ENCODE results near the gene C19orf81. TPM values are rescaled to one million over a fixed set of nuclear protein-coding genes. Genes with fewer than 3 reads are reported as not detected.

C19orf81 gene
- total and polyA plus RNA-seq, 2 of the 8 experiments (the other 6 are each of a cell fraction or from before 2014, with no cell fraction given): 11.7 to 13.0 TPM

DNA sequence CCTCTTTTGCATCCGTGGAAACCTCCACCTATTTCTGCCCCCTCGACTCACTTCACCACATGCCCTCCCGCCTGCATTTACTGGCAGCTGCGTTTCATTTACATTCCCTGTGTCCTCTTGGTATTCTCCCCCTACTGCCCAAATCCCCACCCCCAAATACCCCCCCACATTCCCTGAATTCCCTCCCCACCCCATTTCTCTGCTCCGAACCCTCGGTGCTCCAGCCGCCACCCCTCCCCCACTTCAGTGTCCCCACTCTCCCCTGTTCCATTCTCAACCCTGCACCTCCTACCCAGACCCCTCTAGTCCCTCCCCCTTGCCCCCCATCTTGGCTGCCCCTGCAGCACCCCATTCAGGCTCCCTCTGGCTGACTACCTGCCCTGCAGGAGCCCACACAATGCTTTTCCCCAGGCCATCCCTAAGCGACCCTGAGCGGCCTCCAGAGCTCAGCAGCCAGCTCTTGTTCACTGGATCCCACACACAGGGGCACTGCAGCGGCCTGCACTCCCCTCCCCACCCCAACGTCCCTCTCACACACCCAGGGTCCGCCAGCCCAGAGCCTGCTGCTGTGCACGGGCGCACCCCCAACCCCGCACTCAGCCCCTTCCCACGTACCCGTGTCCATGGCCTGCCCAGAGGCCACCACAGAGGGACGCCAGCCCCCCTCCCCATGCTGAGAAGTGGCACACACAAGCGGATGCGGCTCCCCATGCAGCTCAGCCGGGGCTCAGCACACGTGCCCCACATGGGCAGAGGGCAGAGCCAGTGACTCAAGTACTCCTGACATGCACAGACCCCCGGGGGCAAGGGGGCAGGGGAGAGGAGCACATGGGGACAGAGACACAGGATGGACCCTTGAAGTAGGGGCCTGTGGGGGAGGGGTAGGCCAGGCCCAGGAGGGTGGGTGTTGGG is 44.1 kb downstream of the C19orf81 start:
- CTCF ChIA-PET (ENCODE audit: partially characterized antibody): interaction anchor here (0.6 to 2.4 kb wide), 4 partner anchors 24 to 237 kb away, joined by 3 to 10 read pairs (median 3); no protein-coding TSS in a partner anchor
- Histone ChIP-seq H3K9me3 (ENCODE audit: insufficient read depth in 2 of 2, low read depth in 1 of 2, low read length in 1 of 2) (no peaks in the 10 kb centered on the region), H3K27me3 (replicated peaks in 1 of 4; ENCODE audit: control insufficient read depth in 3 of 4, extremely low read depth in 1 of 4, insufficient read depth in 3 of 4, low read length in 3 of 4) (peaks cover 9 to 74% (median 62%) of the 10 kb centered on the region in 4 experiments), H3K18ac (ENCODE audit: extremely low read depth, low read length) (peak overlapping the region; percentile 75), H4K8ac (ENCODE audit: extremely low read depth, insufficient read depth, low read length) (peak overlapping the region; percentile 76; the same call in 1 of the 2 replicates), H4K5ac (ENCODE audit: insufficient read length, low read depth, low read length) (no peak overlapping the region), H2BK120ac (replicated peaks; ENCODE audit: low read depth, low read length) (no peak overlapping the region), H3K14ac (ENCODE audit: insufficient read length) (peak overlapping the region; percentile 89), H2BK20ac (ENCODE audit: low read length) (0 out of 2 replicates have a peak overlapping the region, but pooled peaks have one; percentile 90), H4K20me1 (replicated peaks in 1 of 2; ENCODE audit: control insufficient read depth in 1 of 2, insufficient read depth in 2 of 2, low read length in 2 of 2) (peaks cover 0 to 23% of the 10 kb centered on the region in 2 experiments), H2BK12ac (ENCODE audit: low read depth, low read length) (peak overlapping the region; percentile 99; the same call in 1 of the 2 replicates), H3K27ac (ENCODE audit: low read depth, low read length) (no peak overlapping the region), H3K4me3 (ENCODE audit: extremely low read depth in 1 of 4, insufficient read depth in 2 of 4, low read depth in 3 of 4, low read length in 4 of 4) (peak overlapping the region; percentile 11 to 55 (median 22); a peak in 5 of 8 replicates), H3K36me3 (ENCODE audit: control insufficient read depth in 2 of 4, insufficient read depth in 4 of 4, low read length in 3 of 4) (no peaks in the 10 kb centered on the region), H3K79me2 (ENCODE audit: control insufficient read depth in 1 of 2, insufficient read depth in 2 of 2, low read length in 2 of 2) (no peaks in the 10 kb centered on the region), H3K4ac (replicated peaks; ENCODE audit: insufficient read length, low read depth, low read length) (peak overlapping the region; percentile 62), H3K4me2 (ENCODE audit: insufficient read depth in 1 of 2, low read depth in 2 of 2, low read length in 2 of 2) (peak overlapping the region; percentile 76 to 79), H2BK15ac (ENCODE audit: low read length) (peak overlapping the region; percentile 92; the same call in 1 of the 2 replicates), H2AFZ (ENCODE audit: low read length) (no peak overlapping the region), H3K79me1 (ENCODE audit: low read depth, low read length) (no peaks in the 10 kb centered on the region), H3K23me2 (ENCODE audit: low read depth, low read length) (peaks cover 11% of the 10 kb centered on the region), H4K91ac (replicated peaks; ENCODE audit: insufficient read length, low read length) (peak overlapping the region; percentile 38), H2BK5ac (ENCODE audit: low read depth, low read length) (peak overlapping the region; percentile 55; the same call in 1 of the 2 replicates), H3K4me1 (replicated peaks in 1 of 4; ENCODE audit: control insufficient read depth in 3 of 4, insufficient read depth in 4 of 4, low read length in 3 of 4) (peaks cover 0 to 24% (median 21%) of the 10 kb centered on the region in 4 experiments; a peak in 6 of 7 replicates), H2AK5ac (ENCODE audit: low read depth, low read length) (no peak overlapping the region), H3K23ac (ENCODE audit: insufficient read length) (no peak overlapping the region), H3K56ac (replicated peaks; ENCODE audit: insufficient read length, low read depth, low read length) (no peak overlapping the region), H3K9ac (replicated peaks in 1 of 4; ENCODE audit: extremely low read depth in 1 of 4, low read depth in 3 of 4, low read length in 3 of 4) (0 out of 7 replicates have a peak overlapping the region, but pooled peaks of 1 of the 4 experiments have one; percentile 10)
- TF ChIP-seq TEAD4 (IDR thresholded peaks at IDR 0.05; ENCODE audit: low read depth, low read length): peak; percentile 55; the same call in 1 of the 2 replicates
- TF ChIP-seq KDM4A (IDR thresholded peaks at IDR 0.05; ENCODE audit: low read depth, low read length, severe bottlenecking): peak; percentile 44
- TF ChIP-seq, protein P1, sequence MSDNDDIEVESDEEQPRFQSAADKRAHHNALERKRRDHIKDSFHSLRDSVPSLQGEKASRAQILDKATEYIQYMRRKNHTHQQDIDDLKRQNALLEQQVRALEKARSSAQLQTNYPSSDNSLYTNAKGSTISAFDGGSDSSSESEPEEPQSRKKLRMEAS (IDR thresholded peaks at IDR 0.05): peak; percentile 60; the same call in 1 of the 2 replicates
- TF ChIP-seq, protein P2, sequence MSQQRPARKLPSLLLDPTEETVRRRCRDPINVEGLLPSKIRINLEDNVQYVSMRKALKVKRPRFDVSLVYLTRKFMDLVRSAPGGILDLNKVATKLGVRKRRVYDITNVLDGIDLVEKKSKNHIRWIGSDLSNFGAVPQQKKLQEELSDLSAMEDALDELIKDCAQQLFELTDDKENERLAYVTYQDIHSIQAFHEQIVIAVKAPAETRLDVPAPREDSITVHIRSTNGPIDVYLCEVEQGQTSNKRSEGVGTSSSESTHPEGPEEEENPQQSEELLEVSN (IDR thresholded peaks at IDR 0.05): 0 out of 2 replicates have a peak, but pooled peaks have one; percentile 14
- TF ChIP-seq ASH2L (IDR thresholded peaks at IDR 0.05; ENCODE audit: low read length): peak; percentile 35
- TF ChIP-seq SAP30 (IDR thresholded peaks at IDR 0.05; ENCODE audit: insufficient read depth, insufficient replicate concordance, low read length): no peak
- TF ChIP-seq BRCA1 (IDR thresholded peaks at IDR 0.05; ENCODE audit: low read depth, low read length): no peak
- FAIRE-seq (no peak), DNase-seq (ENCODE audit: low read depth in 1 of 2, low spot score in 2 of 2) (peak in 1 of 2 experiments; percentile 72)
- POLR2A ChIA-PET (ENCODE audit: partially characterized antibody): interaction anchor here (0.8 to 2.1 kb wide), 10 partner anchors 8 to 138 kb away, joined by 3 to 6 read pairs (median 3); no protein-coding TSS in a partner anchor
- 12% methylated on average over 13 of the region's 23 CpGs; no CpG with 5 or more reads in 1 of the 2 experiments for WGBS, 2 experiments (ENCODE audit: extremely low coverage in 1 of 2, insufficient coverage in 1 of 2, insufficient read length in 1 of 2, insufficient replicate concordance in 2 of 2, low coverage in 1 of 2, low lambda C conversion rate in 2 of 2, missing lambda C conversion rate in 1 of 2)
